GM23338 (cell line): ENCODE results near the gene PDSS2.

Experiments
- CREB1 ChIP-seq: fragments of 250-450 bp; sonication (Bioruptor Pico); IDR thresholded peaks from 2 replicates; pipeline ENCODE4 v1.5.0; 2020; ENCODE audit warnings: low read depth, mild to moderate bottlenecking, moderate library complexity
- ETS1 ChIP-seq: IDR thresholded peaks from 2 replicates; pipeline ENCODE4 v1.6.1; 2016; ENCODE audit warnings: antibody characterized with exemption
- EZH2 ChIP-seq: fragments of 200-600 bp; sonication (generic); IDR thresholded peaks from one replicate; pipeline ENCODE4 v1.8.0; 2017; ENCODE audit warnings: antibody characterized with exemption, mild to moderate bottlenecking, low read depth; ENCODE audit not compliant: unreplicated experiment
- EZH2phosphoT487 ChIP-seq: fragments of 200-600 bp; sonication (generic); IDR thresholded peaks from one replicate; pipeline ENCODE4 v1.8.1; 2018; ENCODE audit warnings: antibody characterized with exemption; ENCODE audit not compliant: unreplicated experiment
- JUNB ChIP-seq: IDR thresholded peaks from one replicate; pipeline ENCODE4 v1.6.1; 2016; ENCODE audit warnings: antibody characterized with exemption; ENCODE audit not compliant: unreplicated experiment
- NANOG ChIP-seq: IDR thresholded peaks from 2 replicates; pipeline ENCODE4 v1.6.1; 2016; ENCODE audit warnings: antibody characterized with exemption, borderline replicate concordance
- POLR2AphosphoS5 ChIP-seq: IDR thresholded peaks from 2 replicates; pipeline ENCODE4 v1.6.1; 2016; ENCODE audit warnings: antibody characterized with exemption, low read depth
- STAT1 ChIP-seq: IDR thresholded peaks from one replicate; pipeline ENCODE4 v1.6.1; 2016; ENCODE audit warnings: antibody characterized with exemption; ENCODE audit not compliant: unreplicated experiment
- ZNF114 ChIP-seq: fragments of 250-450 bp; sonication (Bioruptor Pico); IDR thresholded peaks from 2 replicates; pipeline ENCODE4 v1.5.0; 2020; ENCODE audit warnings: mild to moderate bottlenecking, moderate library complexity
- ZNF331 ChIP-seq: fragments of 250-450 bp; sonication (Bioruptor Pico); IDR thresholded peaks from 2 replicates; pipeline ENCODE4 v1.5.0; 2020; ENCODE audit warnings: low read depth, mild to moderate bottlenecking, moderate library complexity
- TF ChIP-seq, protein P1 (sequence below), 2 experiments: fragments of 200-600 bp in 1 of 2; sonication (generic) in 1 of 2; conservative IDR thresholded peaks; 2 replicates each; pipeline versions ENCODE4 v1.5.1 to v1.6.1; 2016 to 2017; ENCODE audit warnings: antibody characterized with exemption in 2 of 2, low read depth in 2 of 2, mild to moderate bottlenecking in 2 of 2, moderate library complexity in 1 of 2
- TF ChIP-seq, protein P2 (sequence below): IDR thresholded peaks from one replicate; pipeline ENCODE4 v1.6.1; 2018; ENCODE audit warnings: antibody characterized with exemption; ENCODE audit not compliant: unreplicated experiment
- TF ChIP-seq, protein P3 (sequence below): fragments of 250-450 bp; sonication (Bioruptor Pico); IDR thresholded peaks from 2 replicates; pipeline ENCODE4 v1.5.0; 2020; ENCODE audit warnings: mild to moderate bottlenecking, moderate library complexity

- TF ChIP-seq POLR2AphosphoS5, result no peak
- TF ChIP-seq, protein P1, sequence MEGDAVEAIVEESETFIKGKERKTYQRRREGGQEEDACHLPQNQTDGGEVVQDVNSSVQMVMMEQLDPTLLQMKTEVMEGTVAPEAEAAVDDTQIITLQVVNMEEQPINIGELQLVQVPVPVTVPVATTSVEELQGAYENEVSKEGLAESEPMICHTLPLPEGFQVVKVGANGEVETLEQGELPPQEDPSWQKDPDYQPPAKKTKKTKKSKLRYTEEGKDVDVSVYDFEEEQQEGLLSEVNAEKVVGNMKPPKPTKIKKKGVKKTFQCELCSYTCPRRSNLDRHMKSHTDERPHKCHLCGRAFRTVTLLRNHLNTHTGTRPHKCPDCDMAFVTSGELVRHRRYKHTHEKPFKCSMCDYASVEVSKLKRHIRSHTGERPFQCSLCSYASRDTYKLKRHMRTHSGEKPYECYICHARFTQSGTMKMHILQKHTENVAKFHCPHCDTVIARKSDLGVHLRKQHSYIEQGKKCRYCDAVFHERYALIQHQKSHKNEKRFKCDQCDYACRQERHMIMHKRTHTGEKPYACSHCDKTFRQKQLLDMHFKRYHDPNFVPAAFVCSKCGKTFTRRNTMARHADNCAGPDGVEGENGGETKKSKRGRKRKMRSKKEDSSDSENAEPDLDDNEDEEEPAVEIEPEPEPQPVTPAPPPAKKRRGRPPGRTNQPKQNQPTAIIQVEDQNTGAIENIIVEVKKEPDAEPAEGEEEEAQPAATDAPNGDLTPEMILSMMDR (conservative IDR thresholded peaks at IDR 0.05; ENCODE audit: low read depth in 2 of 2), result no peak
- TF ChIP-seq, protein P2, sequence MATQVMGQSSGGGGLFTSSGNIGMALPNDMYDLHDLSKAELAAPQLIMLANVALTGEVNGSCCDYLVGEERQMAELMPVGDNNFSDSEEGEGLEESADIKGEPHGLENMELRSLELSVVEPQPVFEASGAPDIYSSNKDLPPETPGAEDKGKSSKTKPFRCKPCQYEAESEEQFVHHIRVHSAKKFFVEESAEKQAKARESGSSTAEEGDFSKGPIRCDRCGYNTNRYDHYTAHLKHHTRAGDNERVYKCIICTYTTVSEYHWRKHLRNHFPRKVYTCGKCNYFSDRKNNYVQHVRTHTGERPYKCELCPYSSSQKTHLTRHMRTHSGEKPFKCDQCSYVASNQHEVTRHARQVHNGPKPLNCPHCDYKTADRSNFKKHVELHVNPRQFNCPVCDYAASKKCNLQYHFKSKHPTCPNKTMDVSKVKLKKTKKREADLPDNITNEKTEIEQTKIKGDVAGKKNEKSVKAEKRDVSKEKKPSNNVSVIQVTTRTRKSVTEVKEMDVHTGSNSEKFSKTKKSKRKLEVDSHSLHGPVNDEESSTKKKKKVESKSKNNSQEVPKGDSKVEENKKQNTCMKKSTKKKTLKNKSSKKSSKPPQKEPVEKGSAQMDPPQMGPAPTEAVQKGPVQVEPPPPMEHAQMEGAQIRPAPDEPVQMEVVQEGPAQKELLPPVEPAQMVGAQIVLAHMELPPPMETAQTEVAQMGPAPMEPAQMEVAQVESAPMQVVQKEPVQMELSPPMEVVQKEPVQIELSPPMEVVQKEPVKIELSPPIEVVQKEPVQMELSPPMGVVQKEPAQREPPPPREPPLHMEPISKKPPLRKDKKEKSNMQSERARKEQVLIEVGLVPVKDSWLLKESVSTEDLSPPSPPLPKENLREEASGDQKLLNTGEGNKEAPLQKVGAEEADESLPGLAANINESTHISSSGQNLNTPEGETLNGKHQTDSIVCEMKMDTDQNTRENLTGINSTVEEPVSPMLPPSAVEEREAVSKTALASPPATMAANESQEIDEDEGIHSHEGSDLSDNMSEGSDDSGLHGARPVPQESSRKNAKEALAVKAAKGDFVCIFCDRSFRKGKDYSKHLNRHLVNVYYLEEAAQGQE, result no peak
- no peak for TF ChIP-seq EZH2phosphoT487
- TF ChIP-seq EZH2, result no peak
- no peak for TF ChIP-seq ETS1
- TF ChIP-seq CREB1 (CRISPR knock-in tag), result no peak
- TF ChIP-seq JUNB, result no peak
- no peak for TF ChIP-seq ZNF331
- no peak for TF ChIP-seq STAT1
- TF ChIP-seq ZNF114, result no peak
- no peak for TF ChIP-seq NANOG
- TF ChIP-seq, protein P3, sequence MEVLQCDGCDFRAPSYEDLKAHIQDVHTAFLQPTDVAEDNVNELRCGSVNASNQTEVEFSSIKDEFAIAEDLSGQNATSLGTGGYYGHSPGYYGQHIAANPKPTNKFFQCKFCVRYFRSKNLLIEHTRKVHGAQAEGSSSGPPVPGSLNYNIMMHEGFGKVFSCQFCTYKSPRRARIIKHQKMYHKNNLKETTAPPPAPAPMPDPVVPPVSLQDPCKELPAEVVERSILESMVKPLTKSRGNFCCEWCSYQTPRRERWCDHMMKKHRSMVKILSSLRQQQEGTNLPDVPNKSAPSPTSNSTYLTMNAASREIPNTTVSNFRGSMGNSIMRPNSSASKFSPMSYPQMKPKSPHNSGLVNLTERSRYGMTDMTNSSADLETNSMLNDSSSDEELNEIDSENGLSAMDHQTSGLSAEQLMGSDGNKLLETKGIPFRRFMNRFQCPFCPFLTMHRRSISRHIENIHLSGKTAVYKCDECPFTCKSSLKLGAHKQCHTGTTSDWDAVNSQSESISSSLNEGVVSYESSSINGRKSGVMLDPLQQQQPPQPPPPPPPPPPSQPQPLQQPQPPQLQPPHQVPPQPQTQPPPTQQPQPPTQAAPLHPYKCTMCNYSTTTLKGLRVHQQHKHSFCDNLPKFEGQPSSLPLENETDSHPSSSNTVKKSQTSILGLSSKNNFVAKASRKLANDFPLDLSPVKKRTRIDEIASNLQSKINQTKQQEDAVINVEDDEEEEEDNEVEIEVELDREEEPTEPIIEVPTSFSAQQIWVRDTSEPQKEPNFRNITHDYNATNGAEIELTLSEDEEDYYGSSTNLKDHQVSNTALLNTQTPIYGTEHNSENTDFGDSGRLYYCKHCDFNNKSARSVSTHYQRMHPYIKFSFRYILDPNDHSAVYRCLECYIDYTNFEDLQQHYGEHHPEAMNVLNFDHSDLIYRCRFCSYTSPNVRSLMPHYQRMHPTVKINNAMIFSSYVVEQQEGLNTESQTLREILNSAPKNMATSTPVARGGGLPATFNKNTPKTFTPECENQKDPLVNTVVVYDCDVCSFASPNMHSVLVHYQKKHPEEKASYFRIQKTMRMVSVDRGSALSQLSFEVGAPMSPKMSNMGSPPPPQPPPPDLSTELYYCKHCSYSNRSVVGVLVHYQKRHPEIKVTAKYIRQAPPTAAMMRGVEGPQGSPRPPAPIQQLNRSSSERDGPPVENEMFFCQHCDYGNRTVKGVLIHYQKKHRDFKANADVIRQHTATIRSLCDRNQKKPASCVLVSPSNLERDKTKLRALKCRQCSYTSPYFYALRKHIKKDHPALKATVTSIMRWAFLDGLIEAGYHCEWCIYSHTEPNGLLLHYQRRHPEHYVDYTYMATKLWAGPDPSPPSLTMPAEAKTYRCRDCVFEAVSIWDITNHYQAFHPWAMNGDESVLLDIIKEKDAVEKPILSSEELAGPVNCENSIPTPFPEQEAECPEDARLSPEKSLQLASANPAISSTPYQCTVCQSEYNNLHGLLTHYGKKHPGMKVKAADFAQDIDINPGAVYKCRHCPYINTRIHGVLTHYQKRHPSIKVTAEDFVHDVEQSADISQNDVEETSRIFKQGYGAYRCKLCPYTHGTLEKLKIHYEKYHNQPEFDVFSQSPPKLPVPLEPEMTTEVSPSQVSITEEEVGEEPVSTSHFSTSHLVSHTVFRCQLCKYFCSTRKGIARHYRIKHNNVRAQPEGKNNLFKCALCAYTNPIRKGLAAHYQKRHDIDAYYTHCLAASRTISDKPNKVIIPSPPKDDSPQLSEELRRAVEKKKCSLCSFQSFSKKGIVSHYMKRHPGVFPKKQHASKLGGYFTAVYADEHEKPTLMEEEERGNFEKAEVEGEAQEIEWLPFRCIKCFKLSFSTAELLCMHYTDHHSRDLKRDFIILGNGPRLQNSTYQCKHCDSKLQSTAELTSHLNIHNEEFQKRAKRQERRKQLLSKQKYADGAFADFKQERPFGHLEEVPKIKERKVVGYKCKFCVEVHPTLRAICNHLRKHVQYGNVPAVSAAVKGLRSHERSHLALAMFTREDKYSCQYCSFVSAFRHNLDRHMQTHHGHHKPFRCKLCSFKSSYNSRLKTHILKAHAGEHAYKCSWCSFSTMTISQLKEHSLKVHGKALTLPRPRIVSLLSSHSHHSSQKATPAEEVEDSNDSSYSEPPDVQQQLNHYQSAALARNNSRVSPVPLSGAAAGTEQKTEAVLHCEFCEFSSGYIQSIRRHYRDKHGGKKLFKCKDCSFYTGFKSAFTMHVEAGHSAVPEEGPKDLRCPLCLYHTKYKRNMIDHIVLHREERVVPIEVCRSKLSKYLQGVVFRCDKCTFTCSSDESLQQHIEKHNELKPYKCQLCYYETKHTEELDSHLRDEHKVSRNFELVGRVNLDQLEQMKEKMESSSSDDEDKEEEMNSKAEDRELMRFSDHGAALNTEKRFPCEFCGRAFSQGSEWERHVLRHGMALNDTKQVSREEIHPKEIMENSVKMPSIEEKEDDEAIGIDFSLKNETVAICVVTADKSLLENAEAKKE, result no peak
These were observed 793 bp upstream of the PDSS2 start for GRCh38 chr6:107460083-107460631.
